Chondrocyte (in vitro differentiated cells): Measurements from ENCODE around the gene WSCD2. TPM values are rescaled to one million over a fixed set of nuclear protein-coding genes. Genes with fewer than 3 reads are reported as not detected.

Experiments
- DNase-seq: peaks from one replicate; pipeline ENCODE4 v3.0.0; 2021; ENCODE audit warnings: mixed read lengths, low spot score
- H3K27ac Mint-ChIP-seq: one replicate; pipeline ENCODE4 v1.8.0; 2021; ENCODE audit warnings: mild to moderate bottlenecking, moderate library complexity, mixed read lengths; ENCODE audit not compliant: unreplicated experiment
- H3K27me3 Mint-ChIP-seq: 2 replicates; pipeline ENCODE4 v1.8.0; 2021; ENCODE audit warnings: low read depth, mixed read lengths
- H3K36me3 Mint-ChIP-seq: 2 replicates; pipeline ENCODE4 v1.8.0; 2021; ENCODE audit warnings: low read depth, mixed read lengths
- H3K4me1 Mint-ChIP-seq: 2 replicates; pipeline ENCODE4 v1.8.0; 2021; ENCODE audit warnings: low read depth, mild to moderate bottlenecking, mixed read lengths
- H3K4me3 Mint-ChIP-seq: one replicate; pipeline ENCODE4 v1.8.0; 2021; ENCODE audit warnings: mild to moderate bottlenecking, moderate library complexity, mixed read lengths; ENCODE audit not compliant: unreplicated experiment
- H3K9me3 Mint-ChIP-seq: 2 replicates; pipeline ENCODE4 v1.8.0; 2021; ENCODE audit warnings: low read depth, mixed read lengths
- total RNA-seq: library from RNA; stranded (reverse); gene quantifications from 3 replicates; pipeline ENCODE4 v1.2.1, GENCODE V29; 2021
- TF ChIP-seq, protein P1 (sequence below): fragments of 200-600 bp; sonication (generic); IDR thresholded peaks from 2 replicates; pipeline ENCODE4 v1.5.0; 2021; ENCODE audit warnings: antibody characterized with exemption, mild to moderate bottlenecking, moderate library complexity

Gene WSCD2
- total RNA-seq, 1 donor from 2014 or later, result 0.32 TPM

DNA sequence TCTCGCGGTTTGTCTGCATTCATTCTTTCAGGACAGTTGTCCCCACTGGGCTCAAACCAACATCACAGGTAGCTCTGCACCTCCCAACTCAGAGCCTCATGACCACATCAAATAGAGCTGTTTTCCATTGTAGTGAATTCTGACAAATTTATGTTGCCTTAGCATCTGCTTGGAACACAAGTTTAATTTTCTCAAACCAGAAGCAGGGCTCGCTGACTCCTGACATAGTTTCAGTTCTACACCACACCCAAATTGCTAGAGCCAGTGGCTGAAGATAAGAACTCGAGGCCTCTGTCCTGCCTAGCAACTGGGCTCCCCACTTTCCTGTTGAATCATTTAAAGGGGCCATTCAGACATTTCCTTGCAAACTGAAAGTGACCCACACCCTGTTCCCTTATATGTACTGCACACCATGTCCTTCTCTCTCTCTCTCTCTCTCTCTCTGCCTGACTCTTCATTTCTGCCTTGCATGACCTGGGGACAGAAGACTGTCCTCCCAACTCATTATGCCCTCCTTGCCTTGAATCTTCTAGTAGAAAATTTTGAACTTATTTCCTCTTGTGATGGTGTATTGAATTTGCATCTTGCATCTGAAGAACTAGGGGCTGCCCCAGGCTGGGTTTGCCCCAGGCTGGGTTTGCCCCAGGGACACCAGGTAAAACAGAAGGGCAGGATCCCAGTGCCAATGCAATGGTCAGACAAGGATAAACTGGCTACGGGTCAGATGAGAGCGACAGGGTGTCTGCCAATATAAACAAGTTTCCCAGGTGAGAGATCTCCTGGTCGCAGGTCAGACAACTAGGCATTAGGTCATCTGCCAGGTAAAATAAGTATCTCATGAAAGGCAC is 9.7 kb upstream of the WSCD2 start:
- no peak overlapping the region for H3K27ac Mint-ChIP-seq
- TF ChIP-seq, protein P1, sequence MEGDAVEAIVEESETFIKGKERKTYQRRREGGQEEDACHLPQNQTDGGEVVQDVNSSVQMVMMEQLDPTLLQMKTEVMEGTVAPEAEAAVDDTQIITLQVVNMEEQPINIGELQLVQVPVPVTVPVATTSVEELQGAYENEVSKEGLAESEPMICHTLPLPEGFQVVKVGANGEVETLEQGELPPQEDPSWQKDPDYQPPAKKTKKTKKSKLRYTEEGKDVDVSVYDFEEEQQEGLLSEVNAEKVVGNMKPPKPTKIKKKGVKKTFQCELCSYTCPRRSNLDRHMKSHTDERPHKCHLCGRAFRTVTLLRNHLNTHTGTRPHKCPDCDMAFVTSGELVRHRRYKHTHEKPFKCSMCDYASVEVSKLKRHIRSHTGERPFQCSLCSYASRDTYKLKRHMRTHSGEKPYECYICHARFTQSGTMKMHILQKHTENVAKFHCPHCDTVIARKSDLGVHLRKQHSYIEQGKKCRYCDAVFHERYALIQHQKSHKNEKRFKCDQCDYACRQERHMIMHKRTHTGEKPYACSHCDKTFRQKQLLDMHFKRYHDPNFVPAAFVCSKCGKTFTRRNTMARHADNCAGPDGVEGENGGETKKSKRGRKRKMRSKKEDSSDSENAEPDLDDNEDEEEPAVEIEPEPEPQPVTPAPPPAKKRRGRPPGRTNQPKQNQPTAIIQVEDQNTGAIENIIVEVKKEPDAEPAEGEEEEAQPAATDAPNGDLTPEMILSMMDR, result no peak
- H3K9me3 Mint-ChIP-seq, result no peaks in the 10 kb centered on the region
- H3K27me3 Mint-ChIP-seq, result peaks cover 32% of the 10 kb centered on the region
- H3K4me3 Mint-ChIP-seq, result no peak overlapping the region
- no peak for DNase-seq
- no peaks in the 10 kb centered on the region for H3K36me3 Mint-ChIP-seq
- no peaks in the 10 kb centered on the region for H3K4me1 Mint-ChIP-seq

DNA sequence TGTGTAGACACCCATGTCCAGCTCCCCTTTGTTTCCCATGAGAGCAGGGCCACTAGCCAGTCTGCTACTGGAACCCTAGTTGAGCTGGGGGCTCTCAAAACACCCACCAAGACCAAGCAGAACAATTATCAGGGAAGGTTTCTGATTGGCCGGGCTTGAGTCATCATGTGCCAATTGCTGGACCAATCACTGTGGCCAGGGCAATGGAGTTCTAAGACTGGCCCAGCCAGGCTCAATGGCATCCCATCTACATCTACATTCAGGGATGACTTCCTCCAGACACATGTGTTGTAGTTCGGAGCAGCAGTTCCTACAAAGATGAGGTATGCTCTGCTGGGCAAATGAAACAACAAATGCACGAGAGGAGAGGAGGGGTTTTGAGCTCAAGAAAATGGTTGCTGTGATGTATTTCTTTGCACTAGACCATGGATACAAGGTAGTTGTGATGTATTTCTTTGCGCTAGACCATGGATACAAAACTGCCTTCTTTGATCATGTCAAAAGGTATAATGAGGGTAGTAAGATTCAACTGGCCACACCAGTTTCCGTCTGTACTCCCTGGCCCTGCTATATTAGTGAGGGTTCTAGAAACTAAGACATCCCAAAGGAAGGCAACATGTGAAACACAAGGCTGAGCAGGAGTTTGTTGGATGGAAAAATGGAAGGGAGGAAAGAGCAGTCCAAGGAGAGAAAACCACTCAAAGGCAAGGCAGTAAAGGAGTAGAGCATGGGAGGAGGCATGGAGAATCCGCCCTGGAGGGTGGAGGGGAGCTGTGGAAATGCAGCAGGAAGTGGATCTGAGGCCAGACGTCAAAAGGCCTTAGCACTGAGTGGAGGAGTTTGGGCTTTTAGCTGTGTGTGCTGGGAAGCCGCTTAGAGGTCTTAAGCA is 8.9 kb upstream of the WSCD2 start:
- TF ChIP-seq, protein P1, result no peak
- Mint-ChIP-seq H3K4me1 (no peaks in the 10 kb centered on the region), H3K9me3 (no peaks in the 10 kb centered on the region), H3K36me3 (no peaks in the 10 kb centered on the region), H3K27ac (no peak overlapping the region), H3K4me3 (no peak overlapping the region), H3K27me3 (peaks cover 32% of the 10 kb centered on the region)
- no peak for DNase-seq

DNA sequence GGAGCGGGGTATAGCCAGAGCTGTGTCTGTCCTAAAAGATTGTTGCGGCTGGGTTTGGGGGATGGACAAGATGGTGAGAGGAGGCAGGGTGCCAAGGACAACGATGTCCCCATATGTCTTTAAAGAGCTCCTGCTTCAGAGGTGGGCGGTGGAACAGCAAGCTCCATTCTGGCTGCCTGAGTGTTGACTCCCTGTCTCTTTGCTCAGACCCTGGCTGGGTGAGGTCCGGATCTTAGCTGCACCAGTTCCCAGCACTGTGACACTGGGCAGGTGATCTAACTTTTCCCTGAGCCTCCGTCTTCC is 8.3 kb upstream of the WSCD2 start:
- no peaks in the 10 kb centered on the region for H3K36me3 Mint-ChIP-seq
- no peak overlapping the region for H3K27ac Mint-ChIP-seq
- DNase-seq, result no peak
- TF ChIP-seq, protein P1, result no peak
- H3K9me3 Mint-ChIP-seq, result no peaks in the 10 kb centered on the region
- no peak overlapping the region for H3K4me3 Mint-ChIP-seq
- no peaks in the 10 kb centered on the region for H3K4me1 Mint-ChIP-seq
- H3K27me3 Mint-ChIP-seq, result peaks cover 28% of the 10 kb centered on the region

DNA sequence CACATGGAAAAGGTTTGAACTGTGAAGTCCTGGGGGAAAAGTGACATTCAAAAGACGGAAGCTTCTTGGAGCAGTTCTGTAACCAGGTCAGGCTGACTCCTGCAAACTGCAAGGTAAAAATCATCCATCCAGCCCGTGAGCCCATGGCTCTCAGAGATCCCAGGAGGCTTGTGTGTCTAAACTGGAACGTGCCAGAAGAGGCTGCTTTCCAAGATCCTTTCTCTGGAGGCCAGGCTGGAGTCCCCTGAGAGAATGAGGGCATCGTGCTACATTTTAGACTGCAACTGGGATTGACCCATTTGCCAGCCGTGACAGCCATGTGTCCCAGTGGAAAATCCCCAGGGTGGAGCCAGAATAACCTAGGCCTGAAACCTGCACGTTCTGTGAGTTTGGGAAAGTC is 7.8 kb upstream of the WSCD2 start:
- TF ChIP-seq, protein P1, result no peak
- no peaks in the 10 kb centered on the region for H3K4me1 Mint-ChIP-seq
- H3K9me3 Mint-ChIP-seq, result no peaks in the 10 kb centered on the region
- H3K27ac Mint-ChIP-seq, result no peak overlapping the region
- H3K4me3 Mint-ChIP-seq, result no peak overlapping the region
- no peak for DNase-seq
- H3K27me3 Mint-ChIP-seq, result peaks cover 28% of the 10 kb centered on the region
- no peaks in the 10 kb centered on the region for H3K36me3 Mint-ChIP-seq

DNA sequence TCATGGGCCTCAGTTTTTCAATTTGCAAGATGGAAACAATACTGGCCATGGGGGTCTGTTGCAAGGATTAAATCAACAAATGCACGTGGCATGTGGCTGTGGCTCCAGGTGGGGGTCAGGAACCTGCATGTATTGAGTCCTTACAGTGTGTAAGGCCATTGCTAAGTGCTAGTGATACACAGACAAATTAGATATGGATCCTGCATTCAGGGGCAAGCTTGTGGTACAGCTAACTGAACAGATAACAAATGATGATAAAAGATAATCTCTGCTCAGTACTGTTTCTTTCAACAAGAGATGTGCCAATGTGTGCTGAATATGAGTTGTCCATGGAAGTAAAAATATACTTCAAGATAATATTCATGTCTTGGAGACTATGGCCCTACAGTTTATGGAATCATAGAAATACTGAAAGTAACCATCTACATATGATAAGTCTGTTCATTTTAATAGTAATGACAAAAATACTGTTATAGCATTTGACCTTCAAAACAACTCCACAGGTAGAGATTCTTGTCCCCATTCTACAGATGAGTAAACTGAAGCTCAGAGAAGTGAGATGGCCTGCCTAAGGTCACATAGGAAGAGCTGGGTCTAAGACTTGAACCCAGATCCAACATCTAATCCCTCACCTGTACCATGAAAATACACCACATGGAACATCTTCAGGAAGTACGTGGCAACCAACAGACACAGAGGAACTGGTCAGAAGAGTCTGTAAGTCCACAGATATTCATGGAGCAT is 7.2 kb upstream of the WSCD2 start:
- H3K4me3 Mint-ChIP-seq, result no peak overlapping the region

More for the DNA sequence above, 7.2 kb upstream of the WSCD2 start:
- TF ChIP-seq, protein P1, result no peak
- no peak overlapping the region for H3K27ac Mint-ChIP-seq
- no peaks in the 10 kb centered on the region for H3K36me3 Mint-ChIP-seq
- no peak for DNase-seq
- no peaks in the 10 kb centered on the region for H3K9me3 Mint-ChIP-seq
- peaks cover 29% of the 10 kb centered on the region for H3K27me3 Mint-ChIP-seq
- H3K4me1 Mint-ChIP-seq, result no peaks in the 10 kb centered on the region
